GM23338 (cell line): Measurements from ENCODE around the gene ARHGAP12. TPM values are rescaled to one million over a fixed set of nuclear protein-coding genes. Genes with fewer than 3 reads are reported as not detected.

Source experiments
- ATAC-seq: fragments of 200-7000 bp; cut with Tn5 transposase; 3 replicates; pipeline ENCODE4 v1.9.1; 2020
- DNase-seq: peaks from one replicate; pipeline ENCODE4 v3.0.0-alpha.2; 2015; ENCODE audit warnings: low spot score
- H2AFZ ChIP-seq: fragments of 200-600 bp; sonication (generic); 2 replicates; pipeline ENCODE4 v1.8.0; 2016; ENCODE audit warnings: antibody characterized with exemption, mild to moderate bottlenecking, moderate library complexity
- H3F3A ChIP-seq: fragments of 200-600 bp; sonication (generic); replicated peaks from 2 replicates; pipeline ENCODE4 v1.8.0; 2017; ENCODE audit warnings: antibody characterized with exemption, mixed run types, low read depth
- H3K27ac ChIP-seq: fragments of 200-600 bp; sonication (generic); 2 replicates; pipeline ENCODE4 v1.6.1; 2016; ENCODE audit warnings: low read depth
- H3K27me3 ChIP-seq: fragments of 200-600 bp; sonication (generic); 2 replicates; pipeline ENCODE4 v1.8.0; 2016; ENCODE audit warnings: mild to moderate bottlenecking, mixed run types, moderate library complexity; ENCODE audit not compliant: insufficient read depth
- H3K36me3 ChIP-seq: fragments of 200-600 bp; sonication (generic); 2 replicates; pipeline ENCODE4 v1.8.0; 2016; ENCODE audit warnings: mild to moderate bottlenecking; ENCODE audit not compliant: insufficient read depth
- H3K4me1 ChIP-seq: fragments of 200-600 bp; sonication (generic); 2 replicates; pipeline ENCODE4 v1.8.0; 2016; ENCODE audit warnings: mild to moderate bottlenecking, moderate library complexity; ENCODE audit not compliant: insufficient read depth
- H3K4me2 ChIP-seq: fragments of 200-600 bp; sonication (generic); 2 replicates; pipeline ENCODE4 v1.7.1; 2017; ENCODE audit warnings: mixed run types
- H3K4me3 ChIP-seq: fragments of 200-600 bp; sonication (generic); 2 replicates; pipeline ENCODE4 v1.6.1; 2016; ENCODE audit warnings: mixed run types
- H3K79me2 ChIP-seq: fragments of 200-600 bp; sonication (generic); replicated peaks from 2 replicates; pipeline ENCODE4 v1.8.0; 2017; ENCODE audit warnings: mild to moderate bottlenecking; ENCODE audit not compliant: insufficient read depth
- H3K9me2 ChIP-seq: fragments of 200-600 bp; sonication (generic); 2 replicates; pipeline ENCODE4 v1.8.0; 2017; ENCODE audit not compliant: insufficient read depth
- H4K20me1 ChIP-seq: fragments of 200-600 bp; sonication (generic); replicated peaks from 2 replicates; pipeline ENCODE4 v1.8.0; 2017; ENCODE audit warnings: mild to moderate bottlenecking; ENCODE audit not compliant: insufficient read depth
- H3K27ac Mint-ChIP-seq: 2 replicates; pipeline ENCODE4 v1.8.0; 2020; ENCODE audit warnings: inconsistent platforms, mild to moderate bottlenecking, moderate library complexity, mixed read lengths
- H3K27me3 Mint-ChIP-seq: 3 replicates; pipeline ENCODE4 v1.8.0; 2022; ENCODE audit warnings: low read depth, mild to moderate bottlenecking, moderate library complexity, mixed read lengths, inconsistent platforms; ENCODE audit not compliant: insufficient read depth, poor library complexity
- H3K36me3 Mint-ChIP-seq: 3 replicates; pipeline ENCODE4 v1.8.0; 2021; ENCODE audit warnings: low read depth, mild to moderate bottlenecking, inconsistent platforms, moderate library complexity, mixed read lengths
- H3K4me1 Mint-ChIP-seq: 3 replicates; pipeline ENCODE4 v1.8.0; 2020; ENCODE audit warnings: mild to moderate bottlenecking, inconsistent platforms, mixed read lengths
- H3K4me3 Mint-ChIP-seq: 3 replicates; pipeline ENCODE4 v1.8.0; 2021; ENCODE audit warnings: moderate library complexity, mild to moderate bottlenecking, inconsistent platforms, mixed read lengths
- H3K9me3 Mint-ChIP-seq: 3 replicates; pipeline ENCODE4 v1.8.0; 2020; ENCODE audit warnings: moderate library complexity, mild to moderate bottlenecking, inconsistent platforms, mixed read lengths
- CREB1 ChIP-seq: fragments of 250-450 bp; sonication (Bioruptor Pico); IDR thresholded peaks from 2 replicates; pipeline ENCODE4 v1.5.0; 2020; ENCODE audit warnings: low read depth, mild to moderate bottlenecking, moderate library complexity
- EZH2 ChIP-seq: fragments of 200-600 bp; sonication (generic); IDR thresholded peaks from one replicate; pipeline ENCODE4 v1.8.0; 2017; ENCODE audit warnings: antibody characterized with exemption, mild to moderate bottlenecking, low read depth; ENCODE audit not compliant: unreplicated experiment
- EZH2phosphoT487 ChIP-seq: fragments of 200-600 bp; sonication (generic); IDR thresholded peaks from one replicate; pipeline ENCODE4 v1.8.1; 2018; ENCODE audit warnings: antibody characterized with exemption; ENCODE audit not compliant: unreplicated experiment
- JUNB ChIP-seq: IDR thresholded peaks from one replicate; pipeline ENCODE4 v1.6.1; 2016; ENCODE audit warnings: antibody characterized with exemption; ENCODE audit not compliant: unreplicated experiment
- NANOG ChIP-seq: IDR thresholded peaks from 2 replicates; pipeline ENCODE4 v1.6.1; 2016; ENCODE audit warnings: antibody characterized with exemption, borderline replicate concordance
- POLR2AphosphoS5 ChIP-seq: IDR thresholded peaks from 2 replicates; pipeline ENCODE4 v1.6.1; 2016; ENCODE audit warnings: antibody characterized with exemption, low read depth
- STAT1 ChIP-seq: IDR thresholded peaks from one replicate; pipeline ENCODE4 v1.6.1; 2016; ENCODE audit warnings: antibody characterized with exemption; ENCODE audit not compliant: unreplicated experiment
- ZNF114 ChIP-seq: fragments of 250-450 bp; sonication (Bioruptor Pico); IDR thresholded peaks from 2 replicates; pipeline ENCODE4 v1.5.0; 2020; ENCODE audit warnings: mild to moderate bottlenecking, moderate library complexity
- ZNF331 ChIP-seq: fragments of 250-450 bp; sonication (Bioruptor Pico); IDR thresholded peaks from 2 replicates; pipeline ENCODE4 v1.5.0; 2020; ENCODE audit warnings: low read depth, mild to moderate bottlenecking, moderate library complexity
- polyA plus RNA-seq: library from polyadenylated mRNA; unstranded; fragments of >200 nt; fragmentation: Nextera tagmentation; extraction: Ambion mirVana; gene quantifications from 2 replicates; pipeline ENCODE4 v1.2.1, GENCODE V29; 2016
- total RNA-seq: library from RNA; depleted of rRNA; stranded (reverse); fragments of >200 nt; shearing (Covaris generic); gene quantifications from 2 replicates; pipeline ENCODE4 v1.2.3, GENCODE V29; 2014
- TF ChIP-seq, protein P1 (sequence below): fragments of 250-450 bp; sonication (Bioruptor Pico); IDR thresholded peaks from 2 replicates; pipeline ENCODE4 v1.5.0; 2020; ENCODE audit warnings: mild to moderate bottlenecking, moderate library complexity
- TF ChIP-seq, protein P2 (sequence below): IDR thresholded peaks from one replicate; pipeline ENCODE4 v1.6.1; 2018; ENCODE audit warnings: antibody characterized with exemption; ENCODE audit not compliant: unreplicated experiment
- TF ChIP-seq, protein P3 (sequence below): IDR thresholded peaks from 2 replicates; pipeline ENCODE4 v1.6.1; 2016; ENCODE audit warnings: antibody characterized with exemption

The ARHGAP12 gene
- total and polyA plus RNA-seq, 2 experiments from 2014 or later, result 27.5 to 50.7 TPM

DNA sequence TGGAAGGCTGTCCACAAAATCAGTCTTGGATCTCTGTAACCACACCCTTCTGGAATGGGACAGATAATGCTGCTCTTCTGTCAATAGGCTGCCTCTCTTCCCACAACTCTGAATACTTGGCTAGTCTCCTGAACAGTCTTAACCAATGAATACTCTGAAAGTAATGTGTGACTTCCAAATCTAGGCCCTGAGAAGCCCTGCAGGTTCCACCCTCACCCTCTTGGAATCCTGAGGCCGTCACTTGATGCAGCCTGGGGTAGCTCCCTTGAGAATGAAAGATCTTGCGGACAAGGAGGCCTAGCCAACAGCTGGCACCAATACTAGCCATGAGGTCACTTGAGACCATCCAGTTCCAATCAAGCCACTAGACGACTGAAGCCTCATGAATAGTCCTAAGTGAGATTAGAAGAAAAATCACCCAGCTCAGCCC is 109.2 kb downstream of the ARHGAP12 start (continued):
- TF ChIP-seq, protein P1, sequence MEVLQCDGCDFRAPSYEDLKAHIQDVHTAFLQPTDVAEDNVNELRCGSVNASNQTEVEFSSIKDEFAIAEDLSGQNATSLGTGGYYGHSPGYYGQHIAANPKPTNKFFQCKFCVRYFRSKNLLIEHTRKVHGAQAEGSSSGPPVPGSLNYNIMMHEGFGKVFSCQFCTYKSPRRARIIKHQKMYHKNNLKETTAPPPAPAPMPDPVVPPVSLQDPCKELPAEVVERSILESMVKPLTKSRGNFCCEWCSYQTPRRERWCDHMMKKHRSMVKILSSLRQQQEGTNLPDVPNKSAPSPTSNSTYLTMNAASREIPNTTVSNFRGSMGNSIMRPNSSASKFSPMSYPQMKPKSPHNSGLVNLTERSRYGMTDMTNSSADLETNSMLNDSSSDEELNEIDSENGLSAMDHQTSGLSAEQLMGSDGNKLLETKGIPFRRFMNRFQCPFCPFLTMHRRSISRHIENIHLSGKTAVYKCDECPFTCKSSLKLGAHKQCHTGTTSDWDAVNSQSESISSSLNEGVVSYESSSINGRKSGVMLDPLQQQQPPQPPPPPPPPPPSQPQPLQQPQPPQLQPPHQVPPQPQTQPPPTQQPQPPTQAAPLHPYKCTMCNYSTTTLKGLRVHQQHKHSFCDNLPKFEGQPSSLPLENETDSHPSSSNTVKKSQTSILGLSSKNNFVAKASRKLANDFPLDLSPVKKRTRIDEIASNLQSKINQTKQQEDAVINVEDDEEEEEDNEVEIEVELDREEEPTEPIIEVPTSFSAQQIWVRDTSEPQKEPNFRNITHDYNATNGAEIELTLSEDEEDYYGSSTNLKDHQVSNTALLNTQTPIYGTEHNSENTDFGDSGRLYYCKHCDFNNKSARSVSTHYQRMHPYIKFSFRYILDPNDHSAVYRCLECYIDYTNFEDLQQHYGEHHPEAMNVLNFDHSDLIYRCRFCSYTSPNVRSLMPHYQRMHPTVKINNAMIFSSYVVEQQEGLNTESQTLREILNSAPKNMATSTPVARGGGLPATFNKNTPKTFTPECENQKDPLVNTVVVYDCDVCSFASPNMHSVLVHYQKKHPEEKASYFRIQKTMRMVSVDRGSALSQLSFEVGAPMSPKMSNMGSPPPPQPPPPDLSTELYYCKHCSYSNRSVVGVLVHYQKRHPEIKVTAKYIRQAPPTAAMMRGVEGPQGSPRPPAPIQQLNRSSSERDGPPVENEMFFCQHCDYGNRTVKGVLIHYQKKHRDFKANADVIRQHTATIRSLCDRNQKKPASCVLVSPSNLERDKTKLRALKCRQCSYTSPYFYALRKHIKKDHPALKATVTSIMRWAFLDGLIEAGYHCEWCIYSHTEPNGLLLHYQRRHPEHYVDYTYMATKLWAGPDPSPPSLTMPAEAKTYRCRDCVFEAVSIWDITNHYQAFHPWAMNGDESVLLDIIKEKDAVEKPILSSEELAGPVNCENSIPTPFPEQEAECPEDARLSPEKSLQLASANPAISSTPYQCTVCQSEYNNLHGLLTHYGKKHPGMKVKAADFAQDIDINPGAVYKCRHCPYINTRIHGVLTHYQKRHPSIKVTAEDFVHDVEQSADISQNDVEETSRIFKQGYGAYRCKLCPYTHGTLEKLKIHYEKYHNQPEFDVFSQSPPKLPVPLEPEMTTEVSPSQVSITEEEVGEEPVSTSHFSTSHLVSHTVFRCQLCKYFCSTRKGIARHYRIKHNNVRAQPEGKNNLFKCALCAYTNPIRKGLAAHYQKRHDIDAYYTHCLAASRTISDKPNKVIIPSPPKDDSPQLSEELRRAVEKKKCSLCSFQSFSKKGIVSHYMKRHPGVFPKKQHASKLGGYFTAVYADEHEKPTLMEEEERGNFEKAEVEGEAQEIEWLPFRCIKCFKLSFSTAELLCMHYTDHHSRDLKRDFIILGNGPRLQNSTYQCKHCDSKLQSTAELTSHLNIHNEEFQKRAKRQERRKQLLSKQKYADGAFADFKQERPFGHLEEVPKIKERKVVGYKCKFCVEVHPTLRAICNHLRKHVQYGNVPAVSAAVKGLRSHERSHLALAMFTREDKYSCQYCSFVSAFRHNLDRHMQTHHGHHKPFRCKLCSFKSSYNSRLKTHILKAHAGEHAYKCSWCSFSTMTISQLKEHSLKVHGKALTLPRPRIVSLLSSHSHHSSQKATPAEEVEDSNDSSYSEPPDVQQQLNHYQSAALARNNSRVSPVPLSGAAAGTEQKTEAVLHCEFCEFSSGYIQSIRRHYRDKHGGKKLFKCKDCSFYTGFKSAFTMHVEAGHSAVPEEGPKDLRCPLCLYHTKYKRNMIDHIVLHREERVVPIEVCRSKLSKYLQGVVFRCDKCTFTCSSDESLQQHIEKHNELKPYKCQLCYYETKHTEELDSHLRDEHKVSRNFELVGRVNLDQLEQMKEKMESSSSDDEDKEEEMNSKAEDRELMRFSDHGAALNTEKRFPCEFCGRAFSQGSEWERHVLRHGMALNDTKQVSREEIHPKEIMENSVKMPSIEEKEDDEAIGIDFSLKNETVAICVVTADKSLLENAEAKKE (CRISPR knock-in tag), result no peak
- no peak for TF ChIP-seq NANOG

DNA sequence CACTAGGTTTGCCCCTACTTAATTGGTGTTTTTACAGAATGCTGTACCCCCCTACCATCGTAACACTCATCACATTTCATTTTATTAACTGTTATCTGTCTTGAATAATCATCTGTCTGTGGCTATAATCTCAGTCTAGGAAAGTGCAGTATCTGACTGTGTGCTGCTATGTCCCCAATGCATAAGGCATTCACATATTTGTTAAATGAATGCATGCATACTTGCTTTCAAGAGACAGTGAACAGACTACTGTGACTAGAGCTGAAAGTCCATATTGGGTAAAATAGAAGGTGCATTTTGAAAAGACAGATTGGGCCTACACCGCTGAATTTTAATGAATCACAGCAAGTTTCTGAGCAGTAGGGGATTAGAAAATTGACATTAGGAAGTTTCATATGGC is 112.3 kb downstream of the ARHGAP12 start:
- no peak overlapping the region for H3K4me3 Mint-ChIP-seq
- DNase-seq (no peak), ATAC-seq (no peak)
- Histone ChIP-seq H2AFZ (no peak overlapping the region), H3K4me1 (no peaks in the 10 kb centered on the region), H3K36me3 (no peaks in the 10 kb centered on the region), H3K9me2 (no peaks in the 10 kb centered on the region), H3K27ac (no peak overlapping the region), H3K79me2 (no peaks in the 10 kb centered on the region), H3K4me2 (no peak overlapping the region), H3F3A (no peaks in the 10 kb centered on the region), H3K4me3 (no peak overlapping the region), H4K20me1 (no peaks in the 10 kb centered on the region), H3K27me3 (no peaks in the 10 kb centered on the region)
- no peak overlapping the region for H3K27ac Mint-ChIP-seq
- no peaks in the 10 kb centered on the region for H3K9me3 Mint-ChIP-seq
- peaks cover 9% of the 10 kb centered on the region; the same call in 2 of the 3 replicates for H3K36me3 Mint-ChIP-seq
- no peaks in the 10 kb centered on the region for H3K27me3 Mint-ChIP-seq
- no peaks in the 10 kb centered on the region for H3K4me1 Mint-ChIP-seq
- TF ChIP-seq STAT1 (no peak), EZH2phosphoT487 (no peak), ZNF114 (CRISPR knock-in tag) (no peak), CREB1 (CRISPR knock-in tag) (no peak), NANOG (no peak), ZNF331 (CRISPR knock-in tag) (no peak), JUNB (no peak), POLR2AphosphoS5 (no peak), EZH2 (no peak)
- TF ChIP-seq, protein P2, sequence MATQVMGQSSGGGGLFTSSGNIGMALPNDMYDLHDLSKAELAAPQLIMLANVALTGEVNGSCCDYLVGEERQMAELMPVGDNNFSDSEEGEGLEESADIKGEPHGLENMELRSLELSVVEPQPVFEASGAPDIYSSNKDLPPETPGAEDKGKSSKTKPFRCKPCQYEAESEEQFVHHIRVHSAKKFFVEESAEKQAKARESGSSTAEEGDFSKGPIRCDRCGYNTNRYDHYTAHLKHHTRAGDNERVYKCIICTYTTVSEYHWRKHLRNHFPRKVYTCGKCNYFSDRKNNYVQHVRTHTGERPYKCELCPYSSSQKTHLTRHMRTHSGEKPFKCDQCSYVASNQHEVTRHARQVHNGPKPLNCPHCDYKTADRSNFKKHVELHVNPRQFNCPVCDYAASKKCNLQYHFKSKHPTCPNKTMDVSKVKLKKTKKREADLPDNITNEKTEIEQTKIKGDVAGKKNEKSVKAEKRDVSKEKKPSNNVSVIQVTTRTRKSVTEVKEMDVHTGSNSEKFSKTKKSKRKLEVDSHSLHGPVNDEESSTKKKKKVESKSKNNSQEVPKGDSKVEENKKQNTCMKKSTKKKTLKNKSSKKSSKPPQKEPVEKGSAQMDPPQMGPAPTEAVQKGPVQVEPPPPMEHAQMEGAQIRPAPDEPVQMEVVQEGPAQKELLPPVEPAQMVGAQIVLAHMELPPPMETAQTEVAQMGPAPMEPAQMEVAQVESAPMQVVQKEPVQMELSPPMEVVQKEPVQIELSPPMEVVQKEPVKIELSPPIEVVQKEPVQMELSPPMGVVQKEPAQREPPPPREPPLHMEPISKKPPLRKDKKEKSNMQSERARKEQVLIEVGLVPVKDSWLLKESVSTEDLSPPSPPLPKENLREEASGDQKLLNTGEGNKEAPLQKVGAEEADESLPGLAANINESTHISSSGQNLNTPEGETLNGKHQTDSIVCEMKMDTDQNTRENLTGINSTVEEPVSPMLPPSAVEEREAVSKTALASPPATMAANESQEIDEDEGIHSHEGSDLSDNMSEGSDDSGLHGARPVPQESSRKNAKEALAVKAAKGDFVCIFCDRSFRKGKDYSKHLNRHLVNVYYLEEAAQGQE, result no peak
- TF ChIP-seq, protein P3, sequence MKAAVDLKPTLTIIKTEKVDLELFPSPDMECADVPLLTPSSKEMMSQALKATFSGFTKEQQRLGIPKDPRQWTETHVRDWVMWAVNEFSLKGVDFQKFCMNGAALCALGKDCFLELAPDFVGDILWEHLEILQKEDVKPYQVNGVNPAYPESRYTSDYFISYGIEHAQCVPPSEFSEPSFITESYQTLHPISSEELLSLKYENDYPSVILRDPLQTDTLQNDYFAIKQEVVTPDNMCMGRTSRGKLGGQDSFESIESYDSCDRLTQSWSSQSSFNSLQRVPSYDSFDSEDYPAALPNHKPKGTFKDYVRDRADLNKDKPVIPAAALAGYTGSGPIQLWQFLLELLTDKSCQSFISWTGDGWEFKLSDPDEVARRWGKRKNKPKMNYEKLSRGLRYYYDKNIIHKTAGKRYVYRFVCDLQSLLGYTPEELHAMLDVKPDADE, result no peak
